HEK293 (cell line): ENCODE results near the gene LIMCH1.

Experiments used
- CTCF ChIA-PET: fragments of 350-600 bp; formaldehyde crosslinking; extraction: SDS; loops from one replicate; lab custom pipeline; 2021; ENCODE audit warnings: antibody characterized with exemption; lab: Yijun Ruan, JAX
- POLR2A ChIA-PET: fragments of 300-600 bp; formaldehyde crosslinking; extraction: SDS; loops from one replicate; lab custom pipeline; 2020; ENCODE audit warnings: antibody characterized with exemption, inconsistent platforms; lab: Yijun Ruan, JAX
- H3K27ac ChIP-seq: fragments of 200-500 bp; sonication (Bioruptor generic); 2 replicates; pipeline ENCODE4 v1.5.1; 2014; ENCODE audit warnings: low read depth, low read length, control low read depth, inconsistent platforms; ENCODE audit errors: extremely low read depth
- H3K36me3 ChIP-seq, 2 experiments: fragments of 200-500 bp in 1 of 2; sonication (Bioruptor generic) in 1 of 2; 1 replicate in 1 of 2; 2 replicates in 1 of 2; pipeline ENCODE4 v1.5.1; 2014 to 2017; ENCODE audit warnings: inconsistent platforms in 2 of 2, low read length in 2 of 2; ENCODE audit not compliant: control insufficient read depth in 2 of 2, insufficient read depth in 1 of 2
- H3K4me1 ChIP-seq: fragments of 200-500 bp; sonication (Bioruptor generic); 2 replicates; pipeline ENCODE4 v1.5.1; 2014; ENCODE audit warnings: mild to moderate bottlenecking, low read length, inconsistent platforms; ENCODE audit not compliant: control insufficient read depth, insufficient read depth
- H3K4me3 ChIP-seq: 2 replicates; pipeline ENCODE4 v1.5.1; 2011; ENCODE audit warnings: low read depth, mild to moderate bottlenecking, control low read depth, low read length, moderate library complexity
- H3K9me3 ChIP-seq: fragments of 200-500 bp; sonication (Bioruptor generic); 2 replicates; pipeline ENCODE4 v1.5.1; 2014; ENCODE audit warnings: low read depth, low read length, inconsistent platforms; ENCODE audit not compliant: control insufficient read depth, insufficient read depth
- BCL6B ChIP-seq: fragments of 450-650 bp; formaldehyde crosslinking; IDR thresholded peaks from 2 replicates; pipeline ENCODE4 v1.5.1; 2017; ENCODE audit warnings: missing biosample characterization, missing genetic modification characterization
- GFI1B ChIP-seq: fragments of 450-650 bp; formaldehyde crosslinking; IDR thresholded peaks from 2 replicates; pipeline ENCODE4 v1.5.1; 2016; ENCODE audit warnings: missing biosample characterization, missing genetic modification characterization
- KLF1 ChIP-seq: fragments of 450-650 bp; formaldehyde crosslinking; IDR thresholded peaks from 2 replicates; pipeline ENCODE4 v1.5.1; 2016; ENCODE audit warnings: missing biosample characterization, missing genetic modification characterization
- KLF10 ChIP-seq: fragments of 450-650 bp; IDR thresholded peaks from 2 replicates; pipeline ENCODE4 v1.5.1; 2018; ENCODE audit warnings: missing biosample characterization, mild to moderate bottlenecking, missing genetic modification characterization
- KLF8 ChIP-seq: fragments of 450-650 bp; formaldehyde crosslinking; IDR thresholded peaks from 2 replicates; pipeline ENCODE4 v1.5.1; 2016; ENCODE audit warnings: missing biosample characterization, missing genetic modification characterization
- MEIS1 ChIP-seq: sonication (generic); formaldehyde crosslinking; IDR thresholded peaks from 2 replicates; pipeline ENCODE4 v1.8.1; 2022; ENCODE audit warnings: missing genetic modification reagents, mild to moderate bottlenecking, borderline replicate concordance
- TSHZ1 ChIP-seq: fragments of 450-650 bp; formaldehyde crosslinking; IDR thresholded peaks from 2 replicates; pipeline ENCODE4 v1.5.1; 2016; ENCODE audit warnings: missing biosample characterization, missing genetic modification characterization, borderline replicate concordance
- ZBTB17 ChIP-seq: fragments of 450-650 bp; formaldehyde crosslinking; IDR thresholded peaks from 2 replicates; pipeline ENCODE4 v1.5.1; 2016; ENCODE audit warnings: missing biosample characterization, missing genetic modification characterization
- ZBTB20 ChIP-seq: fragments of 450-650 bp; formaldehyde crosslinking; IDR thresholded peaks from 2 replicates; pipeline ENCODE4 v1.5.1; 2016; ENCODE audit warnings: missing biosample characterization, missing genetic modification characterization
- ZEB2 ChIP-seq: fragments of 450-650 bp; formaldehyde crosslinking; IDR thresholded peaks from 2 replicates; pipeline ENCODE4 v1.5.1; 2016; ENCODE audit warnings: missing biosample characterization, missing genetic modification characterization
- ZNF174 ChIP-seq: fragments of 450-650 bp; formaldehyde crosslinking; IDR thresholded peaks from 2 replicates; pipeline ENCODE4 v1.5.0; 2017; ENCODE audit warnings: missing biosample characterization, mild to moderate bottlenecking, missing genetic modification characterization
- ZNF221 ChIP-seq: fragments of 450-650 bp; formaldehyde crosslinking; IDR thresholded peaks from 2 replicates; pipeline ENCODE4 v1.5.1; 2017; ENCODE audit warnings: missing biosample characterization, missing genetic modification characterization, borderline replicate concordance
- ZNF280C ChIP-seq: fragments of 450-650 bp; formaldehyde crosslinking; IDR thresholded peaks from 2 replicates; pipeline ENCODE4 v1.5.1; 2016; ENCODE audit warnings: missing biosample characterization, missing genetic modification characterization
- ZNF518A ChIP-seq: fragments of 450-650 bp; formaldehyde crosslinking; conservative IDR thresholded peaks from 2 replicates; pipeline ENCODE4 v1.5.1; 2016; ENCODE audit warnings: low read depth, missing biosample characterization, missing genetic modification characterization
- ZNF596 ChIP-seq: fragments of 450-650 bp; IDR thresholded peaks from 2 replicates; pipeline ENCODE4 v1.5.0; 2018; ENCODE audit warnings: missing biosample characterization, mild to moderate bottlenecking, missing genetic modification characterization, moderate library complexity
- ZNF639 ChIP-seq: fragments of 450-650 bp; formaldehyde crosslinking; IDR thresholded peaks from 2 replicates; pipeline ENCODE4 v1.5.1; 2016; ENCODE audit warnings: missing biosample characterization, missing genetic modification characterization
- ZNF704 ChIP-seq: fragments of 450-650 bp; formaldehyde crosslinking; IDR thresholded peaks from 2 replicates; pipeline ENCODE4 v1.5.1; 2016; ENCODE audit warnings: missing biosample characterization, missing genetic modification characterization
- ZNF707 ChIP-seq: fragments of 450-650 bp; formaldehyde crosslinking; IDR thresholded peaks from 2 replicates; pipeline ENCODE4 v1.5.1; 2016; ENCODE audit warnings: missing biosample characterization, missing genetic modification characterization
- ZNF768 ChIP-seq: fragments of 450-650 bp; formaldehyde crosslinking; IDR thresholded peaks from 2 replicates; pipeline ENCODE4 v1.5.1; 2018; ENCODE audit warnings: missing biosample characterization, mild to moderate bottlenecking, missing genetic modification characterization

Gene LIMCH1

GRCh38 chr4:41580007-41580406, 42.0 kb downstream of the LIMCH1 start:
- Histone ChIP-seq H3K36me3 (no peaks in the 10 kb centered on the region), H3K4me3 (no peak overlapping the region), H3K27ac (no peak overlapping the region), H3K4me1 (no peaks in the 10 kb centered on the region)
- CTCF ChIA-PET: no interaction called here
- TF ChIP-seq ZNF768 (tag by site-specific recombination) (no peak), ZNF174 (tag by site-specific recombination) (no peak), ZNF704 (no peak)
- TF ChIP-seq, all 188 proteins: peak for 0
- no peaks in the 10 kb centered on the region for H3K9me3 ChIP-seq
- POLR2A ChIA-PET: no interaction called here

GRCh38 chr4:41586675-41587225, 48.8 kb downstream of the LIMCH1 start:
- ChIA-PET POLR2A (no interaction called here), CTCF (no interaction called here)
- Histone ChIP-seq H3K9me3 (no peaks in the 10 kb centered on the region), H3K36me3 (no peaks in the 10 kb centered on the region), H3K4me1 (no peaks in the 10 kb centered on the region), H3K4me3 (no peak overlapping the region), H3K27ac (no peak overlapping the region)
- TF ChIP-seq ZEB2 (tag by site-specific recombination): no peak
- no peak for TF ChIP-seq KLF1
- TF ChIP-seq ZBTB17 (tag by site-specific recombination): no peak
- TF ChIP-seq BCL6B (tag by site-specific recombination): no peak
- TF ChIP-seq ZNF221 (tag by site-specific recombination): no peak
- TF ChIP-seq GFI1B (tag by site-specific recombination): no peak
- TF ChIP-seq TSHZ1 (tag by site-specific recombination): no peak
- no peak for TF ChIP-seq ZNF518A (tag by site-specific recombination)
- no peak for TF ChIP-seq ZNF707
- no peak for TF ChIP-seq ZNF639 (tag by site-specific recombination)
- TF ChIP-seq ZNF280C: no peak
- TF ChIP-seq KLF8: no peak
- no peak for TF ChIP-seq ZNF596 (tag by site-specific recombination)
- TF ChIP-seq MEIS1 (CRISPR knock-in tag): no peak
- no peak for TF ChIP-seq ZBTB20 (tag by site-specific recombination)
- TF ChIP-seq KLF10: no peak
